H1 (cell line): Measurements from ENCODE around the gene NSL1.

Experiments
- CEBPB ChIP-seq: IDR thresholded peaks from 2 replicates; pipeline ENCODE4 v1.6.1; 2012; ENCODE audit warnings: low read depth, low read length
- FOSL1 ChIP-seq: IDR thresholded peaks from 2 replicates; pipeline ENCODE4 v1.6.1; 2011; ENCODE audit warnings: mild to moderate bottlenecking, low read depth, low read length, moderate library complexity; ENCODE audit not compliant: insufficient read depth
- PHF8 ChIP-seq: fragments of 200-600 bp; sonication (generic); conservative IDR thresholded peaks from 2 replicates; pipeline ENCODE4 v1.7.1; 2012; ENCODE audit warnings: low read depth, mild to moderate bottlenecking, inconsistent platforms, low read length, moderate library complexity
- POLR2A ChIP-seq, 2 experiments: IDR thresholded peaks; 1 replicate in 1 of 2; 2 replicates in 1 of 2; pipeline ENCODE4 v1.6.1; 2011; ENCODE audit warnings: low read depth in 2 of 2, low read length in 2 of 2, mild to moderate bottlenecking in 2 of 2; ENCODE audit errors: control extremely low read depth in 1 of 2
- RXRA ChIP-seq: IDR thresholded peaks from 2 replicates; pipeline ENCODE4 v1.6.1; 2011; ENCODE audit warnings: low read depth, mild to moderate bottlenecking, low read length, moderate library complexity; ENCODE audit not compliant: insufficient read depth
- YY1 ChIP-seq: IDR thresholded peaks from 2 replicates; pipeline ENCODE4 v1.6.1; 2011; ENCODE audit warnings: low read depth, mild to moderate bottlenecking, low read length
- TF ChIP-seq, protein P1 (sequence below), 3 experiments: IDR thresholded peaks; 1 replicate in 2 of 3; 2 replicates in 1 of 3; pipeline versions ENCODE4 v1.5.1 to v1.6.1; 2011; ENCODE audit warnings: low read length in 3 of 3, mild to moderate bottlenecking in 3 of 3, inconsistent platforms in 2 of 3, low read depth in 1 of 3, moderate library complexity in 1 of 3; ENCODE audit not compliant: insufficient read depth in 1 of 3; ENCODE audit errors: control extremely low read depth in 1 of 3
- TF ChIP-seq, protein P2 (sequence below): IDR thresholded peaks from 2 replicates; pipeline ENCODE4 v1.6.1; 2012; ENCODE audit warnings: inconsistent platforms

DNA sequence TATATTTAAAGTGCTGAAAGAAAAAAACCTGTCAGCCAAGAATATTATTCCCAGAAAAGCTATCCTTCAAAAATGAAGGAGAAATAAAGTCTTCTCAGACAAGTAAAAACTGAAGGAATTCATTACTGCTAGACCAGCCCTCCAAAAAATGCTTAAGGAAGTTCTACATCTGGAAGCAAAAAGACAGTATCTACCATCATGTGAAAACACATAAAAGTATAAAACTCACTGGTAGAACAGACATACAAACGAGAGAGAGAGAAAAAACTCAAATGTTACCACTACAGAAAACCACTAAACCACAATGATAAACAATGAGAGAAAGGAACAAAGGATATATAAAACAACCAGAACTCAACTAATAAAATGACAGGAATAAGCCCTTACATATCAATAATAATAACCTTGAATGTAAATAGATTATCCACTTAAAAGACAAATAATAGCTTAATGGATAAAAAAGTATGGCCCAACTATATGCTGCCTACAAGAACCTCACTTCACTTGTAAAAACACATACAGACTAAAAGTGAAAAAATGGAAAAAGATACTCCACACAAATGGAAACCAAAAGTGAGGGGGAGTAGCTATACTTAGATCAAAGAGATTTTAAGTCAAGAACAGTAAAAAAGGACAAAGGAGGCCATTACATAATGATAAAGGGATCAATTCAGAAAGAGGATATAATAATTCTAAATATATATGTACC, 22.0 kb downstream of the NSL1 start:
- TF ChIP-seq POLR2A (IDR thresholded peaks at IDR 0.05; ENCODE audit: control extremely low read depth in 1 of 2, low read depth in 2 of 2, low read length in 2 of 2) (no peak), YY1 (no peak), PHF8 (no peak), CEBPB (no peak), RXRA (no peak), FOSL1 (no peak)
- TF ChIP-seq, protein P1, sequence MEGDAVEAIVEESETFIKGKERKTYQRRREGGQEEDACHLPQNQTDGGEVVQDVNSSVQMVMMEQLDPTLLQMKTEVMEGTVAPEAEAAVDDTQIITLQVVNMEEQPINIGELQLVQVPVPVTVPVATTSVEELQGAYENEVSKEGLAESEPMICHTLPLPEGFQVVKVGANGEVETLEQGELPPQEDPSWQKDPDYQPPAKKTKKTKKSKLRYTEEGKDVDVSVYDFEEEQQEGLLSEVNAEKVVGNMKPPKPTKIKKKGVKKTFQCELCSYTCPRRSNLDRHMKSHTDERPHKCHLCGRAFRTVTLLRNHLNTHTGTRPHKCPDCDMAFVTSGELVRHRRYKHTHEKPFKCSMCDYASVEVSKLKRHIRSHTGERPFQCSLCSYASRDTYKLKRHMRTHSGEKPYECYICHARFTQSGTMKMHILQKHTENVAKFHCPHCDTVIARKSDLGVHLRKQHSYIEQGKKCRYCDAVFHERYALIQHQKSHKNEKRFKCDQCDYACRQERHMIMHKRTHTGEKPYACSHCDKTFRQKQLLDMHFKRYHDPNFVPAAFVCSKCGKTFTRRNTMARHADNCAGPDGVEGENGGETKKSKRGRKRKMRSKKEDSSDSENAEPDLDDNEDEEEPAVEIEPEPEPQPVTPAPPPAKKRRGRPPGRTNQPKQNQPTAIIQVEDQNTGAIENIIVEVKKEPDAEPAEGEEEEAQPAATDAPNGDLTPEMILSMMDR (IDR thresholded peaks at IDR 0.05; ENCODE audit: control extremely low read depth in 1 of 3, insufficient read depth in 1 of 3, low read depth in 1 of 3, low read length in 3 of 3) = no peak
- TF ChIP-seq, protein P2, sequence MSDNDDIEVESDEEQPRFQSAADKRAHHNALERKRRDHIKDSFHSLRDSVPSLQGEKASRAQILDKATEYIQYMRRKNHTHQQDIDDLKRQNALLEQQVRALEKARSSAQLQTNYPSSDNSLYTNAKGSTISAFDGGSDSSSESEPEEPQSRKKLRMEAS = no peak
